Tibial artery (tissue), 4 donors: Measurements from ENCODE around the gene GPR107.

ENCODE experiments used
- DNase-seq, 2 donors: peaks; one replicate each; pipeline ENCODE4 v3.0.0-alpha.2; 2019
- H3K27ac ChIP-seq, 2 donors: fragments of 200-600 bp; sonication (generic) in 1 of 2; 1 replicate in 1 of 2; 2 replicates in 1 of 2; pipeline ENCODE4 v1.5.1; 2018 to 2019; ENCODE audit warnings: mild to moderate bottlenecking in 1 of 2
- H3K27me3 ChIP-seq, 2 donors: fragments of 200-600 bp; sonication (generic) in 1 of 2; one replicate each; pipeline versions ENCODE4 v1.5.1 to v1.6.0; 2016 to 2019
- H3K36me3 ChIP-seq, 3 donors: fragments of 200-600 bp; sonication (generic) in 2 of 3; one replicate each; pipeline ENCODE4 v1.5.1; 2016 to 2019; ENCODE audit warnings: mild to moderate bottlenecking in 2 of 3
- H3K4me1 ChIP-seq, 4 donors: fragments of 200-600 bp; sonication (generic) in 2 of 4; 1 replicate in 3 of 4; 2 replicates in 1 of 4; pipeline ENCODE4 v1.5.1; 2016 to 2019
- H3K4me3 ChIP-seq, 2 donors: fragments of 200-600 bp; sonication (generic) in 1 of 2; 1 replicate in 1 of 2; 2 replicates in 1 of 2; pipeline ENCODE4 v1.5.1; 2018 to 2019; ENCODE audit warnings: mild to moderate bottlenecking in 2 of 2
- H3K9me3 ChIP-seq, 3 donors: fragments of 200-600 bp; sonication (generic) in 1 of 3; one replicate each; pipeline ENCODE4 v1.5.1; 2016 to 2019
- CTCF ChIP-seq, 2 experiments: fragments of 200-600 bp in 1 of 2; fragments of 450-650 bp in 1 of 2; IDR thresholded peaks; one replicate each; pipeline ENCODE4 v1.5.1; 2017 to 2019; ENCODE audit warnings: antibody characterized with exemption in 2 of 2, mild to moderate bottlenecking in 1 of 2, moderate library complexity in 1 of 2
- intact Hi-C: fragments of 100-400 bp; cut with DNase I; formaldehyde crosslinking; loops from one replicate; pipeline ENCODE4 v1.15.0; 2023; ENCODE audit warnings: low total_unique reads

The GPR107 gene

GRCh38 chr9:130107234-130107861, 53.6 kb downstream of the GPR107 start:
- no peak overlapping the region for H3K4me3 ChIP-seq
- TF ChIP-seq CTCF (IDR thresholded peaks at IDR 0.05), result peak; percentile 71 to 84
- intact Hi-C loops, result loop anchor here (2.0 to 10.0 kb wide), 2 partner anchors 129 to 237 kb away; no protein-coding TSS in a partner anchor
- no peaks in the 10 kb centered on the region for H3K9me3 ChIP-seq
- peaks cover 22 to 98% (median 73%) of the 10 kb centered on the region in 3 donors for H3K36me3 ChIP-seq
- no peaks in the 10 kb centered on the region for H3K27me3 ChIP-seq
- H3K27ac ChIP-seq, result no peak overlapping the region
- peak; percentile 86 to 93 for DNase-seq
- no peaks in the 10 kb centered on the region for H3K4me1 ChIP-seq

- DNase-seq, result no peak
- Histone ChIP-seq H3K9me3 (no peaks in the 10 kb centered on the region), H3K27ac (no peak overlapping the region), H3K4me3 (no peak overlapping the region), H3K4me1 (no peaks in the 10 kb centered on the region), H3K36me3 (peaks cover 27 to 98% (median 69%) of the 10 kb centered on the region in 3 donors), H3K27me3 (no peaks in the 10 kb centered on the region)
- intact Hi-C loops, result loop anchor here (2.0 to 10.0 kb wide), 2 partner anchors 129 to 237 kb away; no protein-coding TSS in a partner anchor
- TF ChIP-seq CTCF (IDR thresholded peaks at IDR 0.05), result no peak
Observed at GRCh38 chr9:130107955-130108354, 54.2 kb downstream of the GPR107 start.

- H3K27ac ChIP-seq, result no peak overlapping the region
Observed at GRCh38 chr9:130110166-130110565, 56.5 kb downstream of the GPR107 start.

GRCh38 chr9:130110596-130111021, 56.9 kb downstream of the GPR107 start:
- no peaks in the 10 kb centered on the region for H3K9me3 ChIP-seq
- no peak overlapping the region for H3K4me3 ChIP-seq
- intact Hi-C loops, result no loop called here
- H3K27me3 ChIP-seq, result no peaks in the 10 kb centered on the region
- no peak for DNase-seq
- H3K27ac ChIP-seq, result no peak overlapping the region
- TF ChIP-seq CTCF (IDR thresholded peaks at IDR 0.05), result no peak
- peaks cover 27 to 92% (median 50%) of the 10 kb centered on the region in 3 donors for H3K36me3 ChIP-seq
- no peaks in the 10 kb centered on the region for H3K4me1 ChIP-seq

More at GRCh38 chr9:130110166-130110565, 56.5 kb downstream of the GPR107 start:
- no peaks in the 10 kb centered on the region for H3K27me3 ChIP-seq
- peaks cover 27 to 95% (median 51%) of the 10 kb centered on the region in 3 donors for H3K36me3 ChIP-seq
- H3K4me3 ChIP-seq, result no peak overlapping the region
- no peaks in the 10 kb centered on the region for H3K4me1 ChIP-seq
- no peaks in the 10 kb centered on the region for H3K9me3 ChIP-seq
- TF ChIP-seq CTCF (IDR thresholded peaks at IDR 0.05), result no peak
- intact Hi-C loops, result no loop called here
- no peak for DNase-seq

- intact Hi-C loops, result no loop called here
- H3K27ac ChIP-seq, result no peak overlapping the region
- H3K27me3 ChIP-seq, result no peaks in the 10 kb centered on the region
- no peaks in the 10 kb centered on the region for H3K9me3 ChIP-seq
- DNase-seq, result no peak
- no peak for TF ChIP-seq CTCF (IDR thresholded peaks at IDR 0.05)
- H3K36me3 ChIP-seq, result peaks cover 27 to 88% (median 52%) of the 10 kb centered on the region in 3 donors
- H3K4me1 ChIP-seq, result no peaks in the 10 kb centered on the region
- no peak overlapping the region for H3K4me3 ChIP-seq
Observed at GRCh38 chr9:130111786-130112537, 58.3 kb downstream of the GPR107 start.
